NCI-H1105 (cell line): ENCODE results near the gene SLC15A1.
A peak's percentile ranks its signal among the peaks of the same experiment; 100 is the strongest.

Experiments
- DNase-seq: peaks from one replicate; lab custom pipeline; 2025; lab: John Stamatoyannopoulos, UW

The SLC15A1 gene

DNA sequence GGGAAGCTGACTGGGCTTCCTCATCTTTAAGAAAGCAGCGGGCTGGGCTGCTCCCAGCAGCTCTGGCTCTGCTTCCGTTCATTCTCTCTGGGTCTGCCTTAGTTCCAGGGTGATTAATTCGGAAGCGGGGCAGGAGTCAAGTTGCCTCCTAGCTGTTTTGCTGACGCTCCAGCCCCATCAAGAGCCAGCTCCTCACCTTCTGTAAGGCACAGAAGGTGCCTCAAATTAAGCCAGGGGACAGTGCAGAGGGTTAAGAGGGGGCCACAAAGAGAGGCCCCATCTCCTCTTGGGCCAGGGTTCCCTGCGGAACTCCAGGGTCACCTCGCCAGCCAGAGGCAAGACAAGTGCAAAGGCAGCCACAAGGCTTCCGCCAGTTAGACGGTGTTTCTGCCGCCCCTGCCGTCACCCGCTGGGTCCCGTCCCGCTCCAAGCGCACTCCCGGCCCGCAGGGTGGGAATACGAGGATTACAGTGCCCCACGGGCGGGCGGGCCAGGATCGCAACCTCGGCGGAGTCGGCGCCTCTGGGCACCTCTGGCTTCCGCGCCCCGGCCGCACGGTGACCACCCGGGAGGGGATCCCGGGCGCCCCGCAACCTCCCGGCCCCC lies 508 bp downstream of the SLC15A1 start:
- no peak for DNase-seq

GRCh38 chr13:98751367-98751782 lies 1.1 kb downstream of the SLC15A1 start:
- no peak for DNase-seq

GRCh38 chr13:98749501-98749900 lies 3.0 kb downstream of the SLC15A1 start:
- no peak for DNase-seq

DNA sequence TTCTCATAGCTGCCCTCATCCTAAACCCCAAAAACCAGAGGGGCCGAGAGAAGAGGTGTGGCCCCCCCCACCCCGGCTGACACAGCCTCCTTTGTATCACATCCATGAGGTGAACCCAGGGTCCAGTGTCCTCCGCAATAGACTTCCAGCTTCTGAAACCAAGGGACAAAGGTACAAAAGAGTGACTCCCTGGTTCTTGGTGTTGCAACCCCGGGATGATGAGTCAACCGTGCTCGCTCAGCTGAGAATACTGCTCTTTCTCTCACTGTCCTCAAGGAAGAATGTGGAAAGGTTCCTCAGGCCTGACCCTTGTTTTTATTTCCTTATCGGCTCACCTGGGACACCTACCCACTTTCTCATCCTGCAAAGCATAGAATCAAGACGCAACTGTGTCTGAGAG lies 5.5 kb downstream of the SLC15A1 start:
- no peak for DNase-seq

DNA sequence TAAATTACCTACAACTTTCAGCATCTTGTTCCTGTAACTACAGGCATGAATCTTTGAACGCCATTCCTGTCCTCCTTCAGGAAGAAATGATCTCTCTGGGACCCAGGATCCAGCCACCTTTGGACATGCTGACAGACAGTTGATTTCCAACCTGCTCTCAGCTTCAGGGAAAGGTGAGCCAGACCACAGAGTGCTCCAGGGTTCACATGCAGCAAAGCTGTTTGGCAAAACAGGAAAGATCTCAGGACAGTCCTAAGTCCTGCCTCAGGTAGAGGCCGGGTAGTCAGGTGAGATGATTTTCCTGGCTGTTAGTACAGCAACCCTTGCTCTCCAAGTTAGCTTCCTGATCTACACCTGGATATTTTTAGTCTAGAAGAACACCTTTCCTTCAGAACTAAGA lies 9.1 kb downstream of the SLC15A1 start:
- no peak for DNase-seq

- no peak for DNase-seq
Measured at GRCh38 chr13:98742961-98743360, 9.5 kb downstream of the SLC15A1 start.

- no peak for DNase-seq
Measured at GRCh38 chr13:98741741-98742435, 10.6 kb downstream of the SLC15A1 start.

DNA sequence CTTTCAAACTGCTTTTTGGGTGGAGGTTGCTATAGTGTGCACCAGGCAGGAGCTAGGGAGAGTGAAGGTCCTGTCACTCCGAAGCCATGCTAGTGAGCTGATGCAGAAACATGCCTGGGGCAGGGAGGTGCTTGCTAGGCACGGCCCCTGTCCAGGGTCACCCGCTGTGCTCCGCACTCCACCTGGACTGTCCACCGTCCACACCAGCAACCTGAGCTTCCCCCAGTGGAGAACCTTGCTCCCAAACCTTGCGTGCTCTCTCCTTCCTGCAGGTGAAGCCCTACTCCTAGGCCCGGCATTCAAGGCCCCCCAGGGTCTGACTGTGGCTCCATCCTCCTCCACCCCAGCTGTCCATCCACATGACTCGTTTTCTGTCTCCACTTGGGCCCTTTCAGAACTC lies 12.3 kb downstream of the SLC15A1 start:
- DNase-seq = no peak

DNA sequence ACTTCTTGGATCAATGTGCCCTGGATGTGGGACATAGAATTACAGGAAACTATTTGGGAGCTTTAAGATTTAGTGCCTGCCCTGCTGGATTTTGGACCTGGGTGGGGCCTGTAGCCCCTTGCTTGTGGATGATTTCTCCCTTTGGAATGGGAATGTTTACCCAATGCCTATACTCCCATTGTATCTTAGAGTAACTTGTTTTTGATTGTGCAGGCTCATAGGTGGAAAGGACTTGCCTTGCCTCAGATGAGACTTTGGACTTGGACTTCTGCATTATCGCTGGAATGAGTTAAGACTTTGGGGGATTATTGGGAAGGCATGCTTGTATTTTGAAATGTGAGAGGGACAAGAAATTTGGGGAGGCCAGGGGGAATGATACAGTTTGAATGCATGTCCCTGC lies 13.5 kb downstream of the SLC15A1 start:
- no peak for DNase-seq

DNA sequence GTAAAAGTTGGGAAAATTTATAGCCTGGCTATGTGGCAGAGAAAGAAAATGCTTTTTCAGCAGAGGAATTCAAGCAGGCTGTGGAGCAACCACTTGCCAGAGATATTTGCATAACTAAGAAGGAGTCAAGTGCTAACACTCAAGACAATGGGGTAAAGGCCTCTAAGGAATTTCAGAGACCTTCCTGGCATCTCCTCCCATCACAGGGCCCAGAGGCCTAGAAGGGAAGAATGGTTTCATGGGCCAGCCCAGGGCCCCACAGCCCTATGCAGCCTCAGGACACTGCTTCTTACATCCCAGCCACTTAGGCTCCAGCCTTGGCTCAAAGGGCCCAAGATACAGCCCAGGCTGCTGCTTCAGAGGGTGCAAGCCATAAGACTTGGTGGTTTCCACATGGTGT lies 14.3 kb downstream of the SLC15A1 start:
- no peak for DNase-seq

GRCh38 chr13:98731925-98732324 lies 20.5 kb downstream of the SLC15A1 start:
- DNase-seq = no peak

- no peak for DNase-seq
Measured at GRCh38 chr13:98731038-98731437, 21.4 kb downstream of the SLC15A1 start.

DNA sequence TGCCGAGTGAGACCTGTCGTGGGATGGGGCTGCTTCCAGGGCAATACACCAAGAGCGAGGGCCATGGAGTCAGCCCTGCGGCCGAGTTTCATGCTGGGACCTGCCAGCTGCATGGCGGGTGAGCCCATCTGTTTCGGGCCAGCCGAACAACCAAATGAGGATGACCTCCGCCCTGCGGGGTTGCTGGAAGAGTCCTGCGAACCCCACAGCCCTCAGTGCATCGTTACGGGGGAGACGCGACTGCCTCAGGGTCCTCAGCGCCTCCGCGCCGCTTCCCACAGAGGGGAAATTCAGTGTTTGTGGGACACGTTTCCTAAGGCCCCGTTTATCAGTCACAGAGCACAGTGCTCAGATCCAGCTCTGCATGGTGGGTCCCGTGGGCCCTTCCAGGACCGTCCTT lies 22.0 kb downstream of the SLC15A1 start:
- no peak for DNase-seq

DNA sequence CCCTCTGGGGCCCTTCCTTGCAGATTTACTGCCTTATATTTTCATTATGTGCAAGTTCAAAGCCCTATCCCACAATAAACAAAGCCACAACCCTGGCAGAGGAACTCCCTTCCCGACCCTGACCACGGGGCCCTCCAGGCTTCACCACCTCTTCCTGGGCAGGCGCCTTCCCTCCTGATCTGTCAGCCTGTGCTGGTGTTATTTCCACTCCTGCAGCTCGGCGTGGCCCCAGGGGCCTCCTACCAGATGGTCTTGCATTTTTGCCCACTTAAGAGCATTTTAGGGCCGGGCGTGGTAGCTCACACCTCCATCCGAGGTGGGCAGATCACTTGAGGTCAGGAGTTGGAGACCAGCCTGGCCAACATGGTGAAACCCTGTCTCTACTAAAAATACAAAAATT lies 22.8 kb downstream of the SLC15A1 start:
- no peak for DNase-seq

GRCh38 chr13:98722958-98723357 lies 29.5 kb downstream of the SLC15A1 start:
- no peak for DNase-seq

DNA sequence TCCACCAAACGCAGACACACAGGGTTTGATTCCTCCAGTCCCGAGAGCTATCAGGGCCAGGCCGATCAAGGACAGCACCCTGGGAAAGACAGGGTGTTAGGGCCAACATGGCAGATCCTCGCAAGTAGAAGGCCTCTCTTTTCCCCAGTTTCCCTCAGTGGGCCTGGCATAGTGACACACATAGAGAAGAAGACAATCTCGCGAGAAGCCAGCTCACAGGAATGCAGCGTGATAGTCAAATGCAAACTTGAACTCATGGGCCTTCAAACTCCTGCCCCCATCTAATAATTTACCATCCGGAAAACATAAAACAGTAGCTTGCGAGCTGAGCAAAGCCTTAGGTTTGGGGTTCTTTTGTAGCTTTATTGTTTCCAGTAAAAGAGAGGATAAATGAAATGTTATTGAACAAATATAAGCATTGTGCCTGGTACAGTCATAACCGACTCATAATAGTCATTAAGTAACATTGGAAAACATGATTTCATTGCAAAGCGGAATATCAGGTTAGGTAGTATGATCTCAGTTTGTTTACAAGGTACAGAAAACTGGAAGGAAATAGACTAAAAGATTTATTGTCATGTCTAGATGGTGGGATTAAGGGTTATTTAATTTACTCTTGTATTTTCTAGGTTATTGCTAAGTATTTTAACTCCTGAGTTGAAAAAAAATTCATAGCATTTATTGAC lies 30.5 kb downstream of the SLC15A1 start:
- DNase-seq = no peak

DNA sequence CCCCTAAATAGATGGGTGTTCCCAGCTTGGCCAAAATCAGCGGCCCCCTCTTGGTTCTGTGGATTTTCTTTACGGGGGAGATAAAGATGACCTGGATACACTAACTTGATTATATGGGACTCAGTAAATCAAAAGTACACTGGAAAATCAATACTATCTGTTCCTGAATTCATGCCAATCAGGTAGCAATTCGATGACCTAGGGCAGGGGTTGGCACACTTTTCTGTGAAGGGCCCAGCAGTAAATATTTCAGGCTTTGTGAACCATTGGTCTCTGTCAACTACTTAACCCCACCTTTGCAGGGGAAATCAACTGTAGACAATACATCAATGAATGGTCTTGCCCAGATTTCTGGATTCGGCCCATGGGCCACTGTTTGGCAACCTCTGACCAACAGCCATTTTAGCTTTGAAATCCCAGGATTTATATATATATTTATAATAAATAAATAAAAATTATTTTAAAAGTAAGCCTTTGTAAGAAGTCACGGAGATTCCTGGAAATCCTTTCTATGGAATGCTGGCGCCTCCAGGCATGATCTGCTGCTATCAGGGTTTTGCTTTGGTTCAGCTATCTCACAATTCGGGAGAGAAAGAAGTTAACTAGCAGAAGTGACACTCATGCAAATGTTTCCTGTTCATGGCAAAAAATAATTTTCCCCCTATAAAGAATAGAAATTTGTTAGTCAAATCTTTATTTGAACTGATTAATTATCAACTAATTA lies 32.8 kb downstream of the SLC15A1 start:
- DNase-seq = no peak

DNA sequence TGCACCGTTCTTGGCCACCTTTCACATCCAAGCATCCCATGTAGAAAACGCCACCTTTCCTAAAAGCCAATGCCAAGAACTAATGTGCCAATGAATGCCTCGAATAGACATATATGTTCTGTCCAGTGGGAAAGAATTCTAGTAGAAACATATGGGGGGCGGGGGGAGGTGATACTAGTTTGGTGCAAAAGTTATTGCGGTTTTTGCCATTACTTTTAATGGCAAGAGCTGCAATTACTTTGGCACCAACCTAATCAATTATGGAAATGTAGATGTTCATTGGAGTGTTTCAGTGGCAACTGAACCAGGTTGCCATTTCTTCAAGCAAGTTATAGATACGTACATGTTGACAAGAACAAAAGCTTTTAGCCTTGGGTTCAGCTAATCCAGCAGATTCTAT lies 34.6 kb downstream of the SLC15A1 start:
- no peak for DNase-seq

- DNase-seq = no peak
Measured at GRCh38 chr13:98717256-98717655, 35.2 kb downstream of the SLC15A1 start.

DNA sequence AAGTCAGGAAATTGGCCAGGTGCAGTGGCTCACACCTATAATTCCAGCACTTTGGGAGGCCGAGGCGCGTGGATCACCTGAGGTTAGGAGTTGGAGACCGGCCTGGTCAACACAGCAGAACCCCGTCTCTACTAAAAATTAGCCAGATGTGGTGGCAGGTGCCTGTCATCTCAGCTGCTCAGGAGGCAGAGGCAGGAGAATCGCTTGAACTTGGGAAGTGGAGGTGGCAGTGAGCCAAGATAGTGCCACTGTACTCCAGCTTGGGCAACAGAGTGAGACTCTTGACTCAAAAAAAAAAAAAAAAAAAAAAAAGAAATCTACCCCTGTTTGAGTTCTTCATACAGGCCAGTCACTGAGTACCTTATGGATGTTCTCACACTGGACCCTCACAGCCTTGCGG lies 42.0 kb downstream of the SLC15A1 start:
- peak; percentile 13 for DNase-seq

DNA sequence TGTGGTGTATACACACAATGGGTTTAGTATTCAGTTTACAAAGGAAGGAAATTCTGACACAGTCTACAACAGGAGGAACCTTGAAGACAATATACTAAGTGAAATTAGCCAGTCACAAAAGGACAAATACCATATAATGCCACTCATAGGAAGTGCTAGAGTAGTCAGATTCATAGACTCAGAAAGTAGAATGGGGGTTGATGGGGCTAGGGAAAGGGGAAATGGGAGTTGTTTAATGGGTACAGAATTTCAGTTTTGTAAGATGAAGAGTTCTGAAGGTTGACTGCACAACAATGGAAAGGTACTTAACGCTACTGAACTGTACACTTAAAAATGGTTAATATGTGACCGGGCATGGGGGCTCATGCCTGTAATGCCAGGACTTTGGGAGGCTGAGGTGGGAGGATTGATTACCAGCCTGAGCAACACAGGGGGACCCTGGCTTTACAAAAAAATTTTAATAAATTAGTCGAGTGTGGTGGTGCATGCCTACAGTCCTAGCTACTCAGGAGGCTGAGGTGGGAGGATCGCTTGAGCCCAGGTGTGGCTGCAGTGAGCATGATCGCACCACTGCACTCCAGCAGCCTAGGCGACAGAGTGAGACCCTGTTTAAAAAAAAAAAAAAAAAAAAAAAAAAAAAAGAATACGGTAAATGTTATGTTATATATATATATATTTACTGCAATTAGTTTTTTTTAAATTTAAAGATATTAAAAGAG lies 45.0 kb downstream of the SLC15A1 start:
- no peak for DNase-seq

- no peak for DNase-seq
Measured at GRCh38 chr13:98706446-98707110, 45.9 kb downstream of the SLC15A1 start.
